ENCODE results near the gene TBX20.
"Not testable (repeated sequence)": the region's sequence is repeated elsewhere in the genome, so short reads cannot be mapped to it uniquely, and the experiment has no call there.

GRCh38 chr7:35172131-35172530 is 81.8 kb downstream of the TBX20 start:
- TF ChIP-seq EZH2phosphoT487 (IDR thresholded peaks at IDR 0.05; ENCODE audit: insufficient read depth, low read depth); EZH2 (IDR thresholded peaks at IDR 0.05; ENCODE audit: insufficient read depth, poor library complexity, severe bottlenecking): not testable (repeated sequence)
